Measurements from ENCODE around the gene SORCS3. TPM values are rescaled to one million over a fixed set of nuclear protein-coding genes. Genes with fewer than 3 reads are reported as not detected.

Gene SORCS3
- total RNA-seq, 1 experiment from 2014 or later = not detected

- DNase-seq (ENCODE audit: unreplicated experiment) = no peak
- CTCF ChIA-PET = interaction anchor here (0.6 to 0.7 kb wide), 2 partner anchors 192 to 317 kb away, joined by 3 to 4 read pairs; no protein-coding TSS in a partner anchor
- no peak for TF ChIP-seq CTCF (IDR thresholded peaks at IDR 0.05; ENCODE audit: unreplicated experiment)
- H3K4me3 Mint-ChIP-seq (ENCODE audit: unreplicated experiment) = no peak overlapping the region
- no peak overlapping the region for H3K27ac Mint-ChIP-seq (ENCODE audit: low read depth, unreplicated experiment)
- BruUV-seq (replicated peaks) = no TSS peak
- no peaks in the 10 kb centered on the region for H3K27me3 Mint-ChIP-seq (ENCODE audit: insufficient read depth, unreplicated experiment)
- H3K36me3 Mint-ChIP-seq (ENCODE audit: insufficient read depth, unreplicated experiment) = no peaks in the 10 kb centered on the region
- peaks cover 24% of the 10 kb centered on the region for H3K9me3 Mint-ChIP-seq (ENCODE audit: unreplicated experiment)
- no peaks in the 10 kb centered on the region for H3K4me1 Mint-ChIP-seq (ENCODE audit: insufficient read depth, unreplicated experiment)
- intact Hi-C loops (cut with micrococcal nuclease) = no loop called here
- POLR2A ChIA-PET = no interaction called here
Measured at GRCh38 chr10:105252911-105253310, 611.8 kb downstream of the SORCS3 start.

GRCh38 chr10:105253515-105254212 is 612.6 kb downstream of the SORCS3 start:
- POLR2A ChIA-PET = no interaction called here
- Mint-ChIP-seq H3K36me3 (ENCODE audit: insufficient read depth, unreplicated experiment) (no peaks in the 10 kb centered on the region), H3K27me3 (ENCODE audit: insufficient read depth, unreplicated experiment) (no peaks in the 10 kb centered on the region), H3K9me3 (ENCODE audit: unreplicated experiment) (peaks cover 22% of the 10 kb centered on the region), H3K27ac (ENCODE audit: low read depth, unreplicated experiment) (no peak overlapping the region), H3K4me1 (ENCODE audit: insufficient read depth, unreplicated experiment) (no peaks in the 10 kb centered on the region), H3K4me3 (ENCODE audit: unreplicated experiment) (no peak overlapping the region)
- intact Hi-C loops (cut with micrococcal nuclease) = no loop called here
- CTCF ChIA-PET = interaction anchor here (0.7 to 1.3 kb wide), 4 partner anchors 37 to 847 kb away, joined by 3 read pairs; no protein-coding TSS in a partner anchor
- BruUV-seq (replicated peaks) = no TSS peak
- no peak for DNase-seq (ENCODE audit: unreplicated experiment)
- no peak for TF ChIP-seq CTCF (IDR thresholded peaks at IDR 0.05; ENCODE audit: unreplicated experiment)

- H3K27ac Mint-ChIP-seq (ENCODE audit: low read depth, unreplicated experiment) = no peak overlapping the region
- no peaks in the 10 kb centered on the region for H3K27me3 Mint-ChIP-seq (ENCODE audit: insufficient read depth, unreplicated experiment)
- peaks cover 15% of the 10 kb centered on the region for H3K9me3 Mint-ChIP-seq (ENCODE audit: unreplicated experiment)
- TF ChIP-seq CTCF (IDR thresholded peaks at IDR 0.05; ENCODE audit: unreplicated experiment) = no peak
- H3K4me3 Mint-ChIP-seq (ENCODE audit: unreplicated experiment) = no peak overlapping the region
- intact Hi-C loops (cut with micrococcal nuclease) = no loop called here
- no peak for DNase-seq (ENCODE audit: unreplicated experiment)
- H3K36me3 Mint-ChIP-seq (ENCODE audit: insufficient read depth, unreplicated experiment) = no peaks in the 10 kb centered on the region
- BruUV-seq (replicated peaks) = no TSS peak
- H3K4me1 Mint-ChIP-seq (ENCODE audit: insufficient read depth, unreplicated experiment) = no peaks in the 10 kb centered on the region
- CTCF ChIA-PET = no interaction called here
- POLR2A ChIA-PET = no interaction called here
Measured at GRCh38 chr10:105258036-105258673, 617.1 kb downstream of the SORCS3 start.

DNA sequence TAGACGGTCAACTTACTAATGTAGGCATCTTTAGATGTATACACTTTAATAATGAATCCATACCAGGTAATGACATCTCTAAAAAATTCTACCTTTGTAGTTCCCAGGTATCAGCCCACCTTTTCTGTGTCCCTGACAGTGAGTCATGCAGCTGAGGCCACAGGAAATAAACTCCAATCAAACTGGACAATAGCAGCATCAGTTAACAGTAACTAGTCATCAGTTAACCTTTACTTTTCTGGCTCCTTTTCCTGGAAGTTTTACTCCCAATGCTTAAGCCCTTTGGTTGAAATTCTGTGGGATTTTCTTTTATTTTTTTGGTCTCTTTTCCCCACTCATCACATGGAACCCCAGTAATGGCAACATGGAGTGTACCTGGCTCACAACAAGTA is 617.6 kb downstream of the SORCS3 start:
- CTCF ChIA-PET = no interaction called here
- no peaks in the 10 kb centered on the region for H3K36me3 Mint-ChIP-seq (ENCODE audit: insufficient read depth, unreplicated experiment)
- no peaks in the 10 kb centered on the region for H3K4me1 Mint-ChIP-seq (ENCODE audit: insufficient read depth, unreplicated experiment)
- no peaks in the 10 kb centered on the region for H3K27me3 Mint-ChIP-seq (ENCODE audit: insufficient read depth, unreplicated experiment)
- no peak for TF ChIP-seq CTCF (IDR thresholded peaks at IDR 0.05; ENCODE audit: unreplicated experiment)
- intact Hi-C loops (cut with micrococcal nuclease) = no loop called here
- no peak for DNase-seq (ENCODE audit: unreplicated experiment)
- H3K4me3 Mint-ChIP-seq (ENCODE audit: unreplicated experiment) = no peak overlapping the region
- POLR2A ChIA-PET = no interaction called here
- peaks cover 15% of the 10 kb centered on the region for H3K9me3 Mint-ChIP-seq (ENCODE audit: unreplicated experiment)
- BruUV-seq (replicated peaks) = no TSS peak
- no peak overlapping the region for H3K27ac Mint-ChIP-seq (ENCODE audit: low read depth, unreplicated experiment)
